ENCODE data around the gene LEMD2. TPM values are rescaled to one million over a fixed set of nuclear protein-coding genes. Genes with fewer than 3 reads are reported as not detected.

The LEMD2 gene
- total and polyA plus RNA-seq, 2 donors (not counting 3 experiments of a cell fraction or from before 2014, with no cell fraction given), result 61.1 to 81.8 TPM

DNA sequence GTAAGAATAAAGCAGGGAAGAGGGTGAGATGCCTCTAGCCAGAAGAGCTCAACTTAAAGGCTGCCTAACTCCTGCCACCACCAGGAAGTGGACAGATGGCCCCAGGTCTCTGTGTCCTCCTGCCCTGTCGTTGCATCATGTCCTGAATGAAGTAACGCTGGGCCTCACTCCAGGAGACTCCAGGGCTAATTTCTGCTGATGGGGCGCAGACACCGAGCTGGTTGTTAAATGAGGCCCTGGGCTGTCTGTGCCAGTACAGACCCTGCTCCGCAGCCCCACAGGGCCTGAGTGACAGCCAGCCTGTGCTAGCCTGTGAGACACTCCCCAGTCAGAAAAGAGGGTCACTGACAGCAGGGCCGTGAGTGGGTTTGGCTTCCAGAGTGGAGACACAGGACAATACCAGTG, 48.7 kb downstream of the LEMD2 start:
- TF ChIP-seq POLR2AphosphoS5 (IDR thresholded peaks at IDR 0.05; ENCODE audit: insufficient read depth, low read depth, low read length), result no peak
- no peak for TF ChIP-seq POLR2A (IDR thresholded peaks at IDR 0.05; ENCODE audit: low read depth, low read length)
- TF ChIP-seq EZH2 (IDR thresholded peaks at IDR 0.05; ENCODE audit: borderline replicate concordance, low read depth, low read length, severe bottlenecking), result no peak
- TF ChIP-seq GATA2 (IDR thresholded peaks at IDR 0.05; ENCODE audit: insufficient read depth, insufficient read length, low read depth, low read length), result no peak
- TF ChIP-seq MYC (IDR thresholded peaks at IDR 0.05; ENCODE audit: low read depth, low read length), result no peak
- no peak for TF ChIP-seq CTCF (IDR thresholded peaks at IDR 0.05; ENCODE audit: extremely low read depth in 1 of 2, insufficient read depth in 1 of 2, low read depth in 1 of 2, low read length in 2 of 2)
- TF ChIP-seq JUN (IDR thresholded peaks at IDR 0.05; ENCODE audit: borderline replicate concordance, insufficient read depth, insufficient read length, low read depth), result no peak
- TF ChIP-seq FOS (IDR thresholded peaks at IDR 0.05; ENCODE audit: borderline replicate concordance, insufficient read depth, low read length), result no peak
- TF ChIP-seq, protein P1, sequence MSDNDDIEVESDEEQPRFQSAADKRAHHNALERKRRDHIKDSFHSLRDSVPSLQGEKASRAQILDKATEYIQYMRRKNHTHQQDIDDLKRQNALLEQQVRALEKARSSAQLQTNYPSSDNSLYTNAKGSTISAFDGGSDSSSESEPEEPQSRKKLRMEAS (IDR thresholded peaks at IDR 0.05; ENCODE audit: insufficient read depth, insufficient read length), result no peak
- Histone ChIP-seq H3K4me3 (replicated peaks in 1 of 3; ENCODE audit: insufficient read depth in 1 of 3, low read depth in 1 of 3, low read length in 3 of 3) (no peak overlapping the region), H3K4me2 (ENCODE audit: insufficient read depth, low read length) (no peak overlapping the region), H2AFZ (ENCODE audit: low read depth, low read length) (no peak overlapping the region), H4K20me1 (replicated peaks; ENCODE audit: control insufficient read depth, extremely low read depth, insufficient read depth, low read length) (no peaks in the 10 kb centered on the region), H3K36me3 (ENCODE audit: control insufficient read depth in 2 of 2, extremely low read depth in 1 of 2, insufficient read depth in 2 of 2, low read length in 2 of 2) (no peaks in the 10 kb centered on the region), H3K4me1 (ENCODE audit: control insufficient read depth, extremely low read depth, insufficient read depth, low read length) (no peaks in the 10 kb centered on the region), H3K9ac (replicated peaks; ENCODE audit: extremely low read depth, insufficient read depth, low read length) (no peak overlapping the region), H3K9me1 (replicated peaks; ENCODE audit: control insufficient read depth, extremely low read depth, insufficient read depth, low read length) (no peaks in the 10 kb centered on the region), H3K79me2 (ENCODE audit: control insufficient read depth, insufficient read depth, low read length) (no peaks in the 10 kb centered on the region), H3K9me3 (replicated peaks; ENCODE audit: control insufficient read depth, insufficient read depth, low read length) (no peaks in the 10 kb centered on the region), H3K27ac (ENCODE audit: insufficient read depth, low read depth, low read length) (no peak overlapping the region), H3K27me3 (ENCODE audit: control insufficient read depth in 2 of 2, insufficient read depth in 2 of 2, low read length in 2 of 2) (peaks cover 4 to 6% of the 10 kb centered on the region in 2 experiments)
- FAIRE-seq (no peak), DNase-seq (ENCODE audit: low read depth, low spot score) (no peak)
- POLR2A ChIA-PET, result no interaction called here
- dilution Hi-C loops (cut with MboI; ENCODE audit: extremely low pct_ligation_motif_present, low sequenced_read_pairs), result no loop called here
- intact Hi-C loops (cut with micrococcal nuclease), result no loop called here
- CTCF ChIA-PET, result interaction anchor here (1.1 to 1.2 kb wide), 2 partner anchors 18 to 287 kb away, joined by 3 to 5 read pairs; no protein-coding TSS in a partner anchor
- no TSS peak for BruUV-seq (replicated peaks)
